Cerebellar cortex (tissue), 1 donor: ENCODE results near the gene MT4.

Source experiments
- DNase-seq: peaks from one replicate; pipeline ENCODE4 v3.0.0-alpha.2; 2015; ENCODE audit warnings: low spot score

The MT4 gene

DNA sequence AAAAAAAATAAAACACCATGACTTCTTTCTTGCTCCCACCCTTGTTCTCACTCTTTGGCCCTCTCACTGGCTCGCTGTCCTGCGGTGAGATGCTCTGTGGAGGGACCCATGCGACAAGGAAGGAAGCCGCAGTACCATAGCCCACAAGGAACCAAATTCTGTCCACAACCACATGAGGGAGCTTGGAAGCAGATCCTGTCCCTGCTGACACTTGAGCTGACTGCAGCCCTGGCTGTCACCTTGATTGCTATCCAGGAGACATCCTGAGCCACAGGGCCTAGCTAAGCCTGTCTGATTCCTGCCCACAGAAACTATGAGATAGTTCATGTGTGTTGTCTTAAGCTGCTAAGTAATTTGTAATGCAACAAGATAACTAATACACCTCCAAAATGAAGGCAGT, 38.7 kb downstream of the MT4 start:
- peak; percentile 60 for DNase-seq

- DNase-seq: no peak
Measured at GRCh38 chr16:56604966-56605365, 40.1 kb downstream of the MT4 start.

DNA sequence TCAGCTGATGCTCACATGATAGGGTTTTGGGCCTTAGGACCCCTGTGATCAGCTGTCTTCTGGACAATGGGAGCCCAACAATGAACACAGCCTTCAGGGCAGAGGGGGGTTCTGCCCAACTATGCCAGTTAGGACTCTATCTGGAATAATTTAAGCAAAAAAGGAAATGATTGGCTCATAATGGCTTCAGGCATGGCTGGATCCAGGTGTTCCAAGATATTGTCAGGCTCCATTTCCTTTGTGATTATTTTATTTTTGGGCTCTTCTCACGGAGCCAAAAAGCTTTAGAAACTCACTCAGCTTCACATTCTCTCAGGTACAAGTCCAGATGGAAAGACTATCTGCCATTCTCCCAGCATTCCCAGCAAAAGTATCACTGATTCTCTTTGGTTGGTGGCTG, 40.6 kb downstream of the MT4 start:
- no peak for DNase-seq

GRCh38 chr16:56606071-56606475, 41.2 kb downstream of the MT4 start:
- no peak for DNase-seq

- no peak for DNase-seq
Measured at GRCh38 chr16:56606476-56607108, 41.7 kb downstream of the MT4 start.

DNA sequence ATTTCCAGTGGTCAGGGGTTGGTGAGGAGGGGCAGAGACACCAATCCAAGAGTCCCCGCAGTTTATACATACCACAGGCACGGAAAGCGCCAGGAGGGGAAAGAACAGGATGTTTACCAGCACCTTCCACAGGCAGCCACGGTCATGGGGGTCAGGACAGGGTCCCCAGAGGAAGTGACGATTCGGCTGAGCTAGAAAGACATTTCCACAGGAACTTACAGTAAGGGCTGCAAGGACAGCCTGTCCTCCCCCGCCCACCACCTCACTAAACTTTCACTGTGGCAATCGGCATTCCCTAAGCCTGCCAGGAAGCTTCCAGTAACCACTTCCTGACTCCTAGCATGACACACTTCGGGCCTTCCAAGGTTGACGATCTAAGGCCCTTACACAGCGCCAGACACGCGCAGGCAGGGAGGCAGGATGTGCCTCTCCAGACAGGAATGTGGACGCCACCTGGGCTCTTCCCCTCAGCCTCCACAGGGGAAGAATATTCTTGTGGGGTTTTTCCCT, 42.3 kb downstream of the MT4 start:
- no peak for DNase-seq

DNA sequence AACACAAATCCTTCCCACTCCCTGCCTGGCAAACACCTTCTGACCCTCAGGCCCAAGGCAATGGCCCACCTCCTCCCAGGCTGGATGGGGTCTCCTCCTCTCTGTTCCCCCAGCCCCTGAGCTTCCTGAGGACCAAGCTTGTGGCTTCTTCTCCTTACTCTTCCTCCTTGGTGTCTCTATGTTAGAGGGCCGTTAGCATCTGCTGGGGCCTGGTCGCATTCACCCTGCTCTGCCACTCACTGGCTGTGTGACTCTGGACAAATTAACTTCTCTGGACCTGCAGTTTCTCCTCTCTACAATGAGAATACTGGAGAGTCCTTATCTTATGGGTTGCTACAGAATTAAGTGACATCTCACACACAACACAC, 42.8 kb downstream of the MT4 start:
- no peak for DNase-seq

GRCh38 chr16:56608043-56608875, 43.4 kb downstream of the MT4 start, which contains the start of gene MT2A:
MT2A (plus strand) TSS chr16:56608584; CDS start chr16:56608656, 72 bp downstream.
- peak; percentile 92 for DNase-seq

- no peak for DNase-seq
Measured at GRCh38 chr16:56608876-56609462, 44.1 kb downstream of the MT4 start.

GRCh38 chr16:56609463-56609921, 44.6 kb downstream of the MT4 start:
- DNase-seq: no peak

GRCh38 chr16:56610017-56610608, 45.2 kb downstream of the MT4 start:
- DNase-seq: no peak

DNA sequence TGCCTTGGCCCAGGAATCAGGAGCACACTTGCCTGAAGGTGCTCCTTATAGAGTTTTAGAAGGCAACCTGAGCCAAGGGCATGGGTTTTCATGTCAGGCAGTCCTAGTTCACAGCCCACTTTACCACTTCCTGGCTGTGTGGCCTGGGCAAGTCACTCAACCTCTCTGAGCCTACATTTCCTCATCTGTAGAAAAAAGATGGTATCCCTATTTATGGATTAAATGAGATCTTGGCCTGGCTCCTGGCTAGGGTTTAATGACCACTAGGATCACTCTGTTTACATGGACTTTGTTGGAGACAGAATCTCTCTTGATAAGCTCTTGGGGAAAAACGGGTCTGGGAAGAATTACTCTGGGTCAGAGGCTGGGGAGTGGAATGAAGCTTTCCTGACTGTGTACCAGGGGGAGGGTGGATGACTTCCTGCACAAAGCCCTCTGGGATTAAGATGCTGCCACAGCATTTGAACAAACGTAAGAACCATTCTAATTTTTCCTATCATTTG, 45.8 kb downstream of the MT4 start:
- no peak for DNase-seq

DNA sequence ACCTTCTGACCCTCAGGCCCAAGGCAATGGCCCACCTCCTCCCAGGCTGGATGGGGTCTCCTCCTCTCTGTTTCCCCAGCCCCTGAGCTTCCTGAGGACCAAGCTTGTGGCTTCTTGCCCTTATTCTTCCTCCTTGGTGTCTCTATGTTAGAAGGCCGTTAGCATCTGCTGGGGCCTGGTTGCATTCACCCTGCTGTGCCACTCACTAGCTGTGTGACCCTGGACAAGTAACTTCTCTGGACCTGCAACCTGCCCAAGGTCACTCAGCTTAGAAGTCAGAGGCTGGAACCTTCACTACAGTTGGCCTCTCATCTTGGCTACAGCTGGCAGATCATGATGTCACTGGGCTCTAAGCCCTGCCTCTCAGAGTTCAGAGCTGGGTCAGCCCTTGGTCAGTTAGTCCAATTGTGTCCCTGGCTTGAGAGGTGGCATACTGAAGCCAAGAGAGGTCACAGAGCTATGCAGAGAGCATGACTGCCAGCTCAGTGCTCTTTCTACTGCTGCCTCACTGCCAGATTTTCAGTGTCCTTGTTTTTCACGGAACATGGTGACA, 46.5 kb downstream of the MT4 start:
- no peak for DNase-seq

GRCh38 chr16:56613706-56614105, 48.8 kb downstream of the MT4 start:
- no peak for DNase-seq

DNA sequence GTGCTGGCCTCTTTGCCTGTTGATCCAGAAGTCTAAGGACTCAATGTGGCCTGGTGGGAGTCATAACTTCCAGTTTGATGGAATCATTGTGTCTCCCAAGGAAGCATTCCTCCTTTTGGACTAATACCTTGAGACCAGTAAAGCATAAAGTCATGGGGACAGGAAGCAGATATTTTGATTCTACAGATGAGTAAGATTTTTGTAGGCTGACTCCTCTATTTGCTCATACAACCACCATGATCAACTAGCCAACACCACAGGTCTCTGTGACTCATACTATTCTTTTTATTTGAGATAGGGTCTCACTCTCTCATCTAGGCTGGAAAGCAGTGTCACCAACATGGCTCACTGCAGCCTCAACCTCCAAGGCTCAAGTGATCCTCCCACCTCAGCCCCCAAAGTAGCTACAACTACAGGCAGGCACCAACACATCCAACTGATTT, 49.7 kb downstream of the MT4 start:
- DNase-seq: no peak

DNA sequence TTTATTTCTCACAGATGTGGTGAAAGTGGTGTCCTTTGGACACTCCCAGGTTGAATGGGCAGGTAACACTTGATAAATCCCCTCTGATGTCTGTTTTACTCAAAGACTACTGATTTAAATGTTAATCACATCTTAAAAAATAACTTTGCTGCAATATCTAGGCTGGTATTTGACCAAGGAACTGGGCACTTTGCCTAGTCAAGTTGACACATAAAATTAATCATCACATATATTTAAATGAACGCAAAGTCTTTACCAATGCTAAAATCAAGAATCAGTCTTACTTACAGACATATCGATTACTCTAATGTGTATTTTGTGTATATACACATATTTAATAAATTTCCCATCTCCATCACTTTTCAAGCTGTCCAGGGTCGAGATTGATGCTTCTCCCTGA, 50.5 kb downstream of the MT4 start:
- no peak for DNase-seq

GRCh38 chr16:56616608-56617211, 51.8 kb downstream of the MT4 start:
- DNase-seq: no peak

- no peak for DNase-seq
Measured at GRCh38 chr16:56617212-56618085, 52.6 kb downstream of the MT4 start.

DNA sequence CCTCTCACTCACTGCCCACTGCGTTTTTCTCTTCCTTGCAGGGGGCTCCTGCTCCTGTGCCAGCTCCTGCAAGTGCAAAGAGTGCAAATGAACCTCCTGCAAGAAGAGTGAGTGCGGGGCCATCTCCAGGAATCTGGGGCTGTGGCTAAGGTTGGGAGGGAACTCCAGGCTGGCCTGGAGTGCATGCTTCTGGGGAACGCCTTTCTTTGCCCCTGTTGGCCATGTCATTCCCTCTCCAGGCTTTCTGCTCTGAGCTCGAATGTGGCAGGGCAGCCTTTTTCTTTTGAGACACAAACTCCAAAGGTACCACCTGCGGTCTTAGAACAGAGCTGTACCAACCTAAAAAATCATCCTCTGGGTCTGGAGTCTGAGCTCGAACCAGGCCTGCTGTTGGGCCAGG, 53.3 kb downstream of the MT4 start:
- DNase-seq: no peak
